ENCODE data around the gene SIX3.

SIX3 gene

DNA sequence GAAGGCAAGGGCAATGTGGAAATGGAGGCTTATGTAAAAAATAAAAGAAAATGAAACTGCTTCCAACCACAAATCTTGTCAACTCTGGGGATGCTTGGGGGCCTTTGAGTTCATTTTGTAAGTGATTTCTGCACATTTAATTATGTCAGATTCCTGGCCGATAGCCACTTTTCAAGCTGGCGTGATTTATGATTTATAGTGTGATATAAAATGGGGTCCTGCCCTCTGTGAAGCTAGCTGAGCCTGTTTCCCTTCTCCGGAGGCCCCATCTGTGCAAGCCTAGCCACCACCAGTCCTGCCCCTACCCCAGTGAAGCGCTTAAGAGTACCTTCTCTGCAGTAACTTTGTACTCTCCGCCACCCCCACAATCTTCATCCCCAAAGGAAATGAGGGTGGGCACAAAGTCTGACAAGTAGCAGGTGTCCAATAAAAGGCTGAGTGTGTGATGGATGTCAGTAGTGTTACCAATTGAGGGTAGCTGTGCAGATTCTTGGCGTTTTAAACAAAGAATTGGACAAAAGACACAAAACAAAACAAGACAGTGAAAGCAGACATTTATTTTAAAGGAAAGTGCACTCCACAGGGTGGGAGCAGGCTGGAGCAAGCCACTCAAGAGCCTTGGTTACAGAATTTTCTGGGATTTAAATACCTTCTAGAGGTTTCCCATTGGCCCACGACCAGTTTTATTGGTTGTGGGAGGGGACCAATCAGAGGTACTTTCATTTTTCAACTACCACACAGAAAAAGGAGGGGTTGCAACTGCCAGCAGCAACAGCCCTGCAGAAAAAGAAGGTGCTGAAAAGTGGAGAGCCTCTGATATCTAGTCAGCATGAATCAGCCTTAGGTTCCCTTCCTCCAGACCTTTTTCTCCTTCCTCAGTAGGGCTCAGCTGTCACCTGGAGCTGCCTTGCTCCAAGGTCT is 39.0 kb upstream of the SIX3 start:
- H4K8ac ChIP-seq (ENCODE audit: low read length) = no peak overlapping the region
- H2AK5ac ChIP-seq (ENCODE audit: low read length, severe bottlenecking) = no peak overlapping the region
- H4K91ac ChIP-seq (ENCODE audit: low read length) = no peak overlapping the region
- 50% methylated on average over 1 of the region's 7 CpGs for WGBS
- no peak overlapping the region for H3K9ac ChIP-seq (ENCODE audit: low read length)
- H3K14ac ChIP-seq (ENCODE audit: low read length in 2 of 2) = no peak overlapping the region
- no peak overlapping the region for H3K4me3 ChIP-seq (ENCODE audit: insufficient read depth in 1 of 2, low read depth in 1 of 2, low read length in 2 of 2)
- no peak overlapping the region for H2BK12ac ChIP-seq (ENCODE audit: low read length in 2 of 2)
- no peak overlapping the region for H2AFZ ChIP-seq (ENCODE audit: low read depth, low read length)
- no peak overlapping the region for H3K4ac ChIP-seq (ENCODE audit: low read depth in 1 of 2, low read length in 2 of 2)
- H3K18ac ChIP-seq (ENCODE audit: low read depth in 1 of 2, low read length in 2 of 2) = no peak overlapping the region
- no peak overlapping the region for H2BK5ac ChIP-seq (ENCODE audit: low read depth, low read length, poor library complexity, severe bottlenecking)
- no peak overlapping the region for H3K27ac ChIP-seq (ENCODE audit: low read length, poor library complexity, severe bottlenecking)
- H3K36me3 ChIP-seq (ENCODE audit: control insufficient read depth in 1 of 2, insufficient read depth in 2 of 2, low read depth in 1 of 2, low read length in 2 of 2) = no peaks in the 10 kb centered on the region
- peak overlapping the region; percentile 25 for H3K4me2 ChIP-seq (ENCODE audit: low read length, poor library complexity, severe bottlenecking)
- no peak for DNase-seq
- peaks cover 2% of the 10 kb centered on the region for H3K4me1 ChIP-seq (ENCODE audit: control insufficient read depth, insufficient read depth, low read depth, low read length)
- no peaks in the 10 kb centered on the region for H3K9me3 ChIP-seq (ENCODE audit: control insufficient read depth, low read length)
- H2BK15ac ChIP-seq (ENCODE audit: low read depth, poor library complexity, severe bottlenecking) = no peak overlapping the region
- no peaks in the 10 kb centered on the region for H3K79me1 ChIP-seq (replicated peaks; ENCODE audit: low read length, poor library complexity, severe bottlenecking)
- H3K27me3 ChIP-seq (ENCODE audit: control insufficient read depth in 1 of 2, insufficient read depth in 1 of 2, low read length in 2 of 2) = peaks cover 77 to 85% of the 10 kb centered on the region in 2 experiments
- H3K23ac ChIP-seq (ENCODE audit: low read length in 2 of 2) = no peak overlapping the region
- peak overlapping the region; percentile 19 for H2BK120ac ChIP-seq (ENCODE audit: low read depth, low read length)

DNA sequence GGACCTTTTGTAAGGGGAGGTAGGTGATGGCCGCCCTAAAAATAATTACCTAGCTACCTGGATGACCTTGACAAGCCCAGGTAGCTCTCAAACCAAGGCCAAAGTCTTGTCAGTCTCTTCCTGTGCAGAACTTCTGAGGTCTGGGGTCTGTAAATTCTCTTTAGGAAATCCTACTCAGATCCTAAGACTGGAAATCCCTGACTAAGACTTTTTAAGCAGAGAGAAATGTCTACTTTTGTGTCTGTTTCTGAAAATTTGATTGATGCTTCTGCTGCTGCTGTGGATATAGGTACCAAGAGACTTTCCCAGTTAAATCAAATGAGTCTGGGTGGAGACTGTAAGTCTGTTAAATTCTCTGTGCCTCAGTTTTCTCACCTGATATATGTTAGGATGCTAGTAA is 36.9 kb upstream of the SIX3 start:
- no peak overlapping the region for H4K8ac ChIP-seq (ENCODE audit: low read length)
- H3K9ac ChIP-seq (ENCODE audit: low read length) = no peak overlapping the region
- H3K79me1 ChIP-seq (replicated peaks; ENCODE audit: low read length, poor library complexity, severe bottlenecking) = no peaks in the 10 kb centered on the region
- 40% methylated on average over 1 of the region's 1 CpG for WGBS
- H4K91ac ChIP-seq (ENCODE audit: low read length) = no peak overlapping the region
- DNase-seq = no peak
- no peak overlapping the region for H2BK15ac ChIP-seq (ENCODE audit: low read depth, poor library complexity, severe bottlenecking)
- peaks cover 2% of the 10 kb centered on the region for H3K4me1 ChIP-seq (ENCODE audit: control insufficient read depth, insufficient read depth, low read depth, low read length)
- H3K36me3 ChIP-seq (ENCODE audit: control insufficient read depth in 1 of 2, insufficient read depth in 2 of 2, low read depth in 1 of 2, low read length in 2 of 2) = no peaks in the 10 kb centered on the region
- no peak overlapping the region for H3K4ac ChIP-seq (ENCODE audit: low read depth in 1 of 2, low read length in 2 of 2)
- peaks cover 65 to 72% of the 10 kb centered on the region in 2 experiments for H3K27me3 ChIP-seq (ENCODE audit: control insufficient read depth in 1 of 2, insufficient read depth in 1 of 2, low read length in 2 of 2)
- H3K9me3 ChIP-seq (ENCODE audit: control insufficient read depth, low read length) = no peaks in the 10 kb centered on the region
- no peak overlapping the region for H3K18ac ChIP-seq (ENCODE audit: low read depth in 1 of 2, low read length in 2 of 2)
- no peak overlapping the region for H2AFZ ChIP-seq (ENCODE audit: low read depth, low read length)
- H3K23ac ChIP-seq (ENCODE audit: low read length in 2 of 2) = no peak overlapping the region
- no peak overlapping the region for H3K4me2 ChIP-seq (ENCODE audit: low read length, poor library complexity, severe bottlenecking)
- H2BK12ac ChIP-seq (ENCODE audit: low read length in 2 of 2) = no peak overlapping the region
- no peak overlapping the region for H3K27ac ChIP-seq (ENCODE audit: low read length, poor library complexity, severe bottlenecking)
- H2BK120ac ChIP-seq (ENCODE audit: low read depth, low read length) = no peak overlapping the region
- no peak overlapping the region for H2AK5ac ChIP-seq (ENCODE audit: low read length, severe bottlenecking)
- no peak overlapping the region for H3K4me3 ChIP-seq (ENCODE audit: insufficient read depth in 1 of 2, low read depth in 1 of 2, low read length in 2 of 2)
- H3K14ac ChIP-seq (ENCODE audit: low read length in 2 of 2) = no peak overlapping the region
- no peak overlapping the region for H2BK5ac ChIP-seq (ENCODE audit: low read depth, low read length, poor library complexity, severe bottlenecking)

DNA sequence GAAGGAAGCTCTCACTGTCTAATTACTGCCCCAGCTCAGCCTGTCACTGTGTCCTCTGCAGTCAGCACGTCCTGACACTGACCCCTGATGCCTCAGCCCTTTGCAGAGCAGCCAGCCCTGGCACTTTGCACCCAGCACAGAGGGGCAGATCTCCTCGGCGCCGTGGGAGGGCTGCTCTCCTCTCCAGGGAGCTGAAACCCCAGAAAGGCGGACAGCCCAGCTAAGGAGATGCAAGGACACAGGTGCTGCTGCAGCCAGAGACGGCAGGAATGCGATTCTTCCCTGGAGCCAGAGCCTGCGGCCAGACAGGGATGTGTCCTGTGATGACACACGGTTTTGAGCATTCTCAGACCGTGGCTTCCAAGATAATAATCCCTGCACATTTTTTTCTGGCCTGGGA is 34.5 kb upstream of the SIX3 start:
- Histone ChIP-seq H3K79me1 (replicated peaks; ENCODE audit: low read length, poor library complexity, severe bottlenecking) (no peaks in the 10 kb centered on the region), H4K8ac (ENCODE audit: low read length) (no peak overlapping the region), H2AK5ac (ENCODE audit: low read length, severe bottlenecking) (no peak overlapping the region), H3K9me3 (ENCODE audit: control insufficient read depth, low read length) (peaks cover 12% of the 10 kb centered on the region), H3K9ac (ENCODE audit: low read length) (no peak overlapping the region), H3K27me3 (ENCODE audit: control insufficient read depth in 1 of 2, insufficient read depth in 1 of 2, low read length in 2 of 2) (peaks cover 44 to 48% of the 10 kb centered on the region in 2 experiments), H3K14ac (ENCODE audit: low read length in 2 of 2) (no peak overlapping the region), H3K4me1 (ENCODE audit: control insufficient read depth, insufficient read depth, low read depth, low read length) (peaks cover 2% of the 10 kb centered on the region), H2AFZ (ENCODE audit: low read depth, low read length) (no peak overlapping the region), H2BK15ac (ENCODE audit: low read depth, poor library complexity, severe bottlenecking) (no peak overlapping the region), H3K4ac (ENCODE audit: low read depth in 1 of 2, low read length in 2 of 2) (no peak overlapping the region), H3K23ac (ENCODE audit: low read length in 2 of 2) (peak overlapping the region in 1 of 2 experiments; percentile 34), H3K27ac (ENCODE audit: low read length, poor library complexity, severe bottlenecking) (no peak overlapping the region), H2BK120ac (ENCODE audit: low read depth, low read length) (no peak overlapping the region), H2BK5ac (ENCODE audit: low read depth, low read length, poor library complexity, severe bottlenecking) (no peak overlapping the region), H4K91ac (ENCODE audit: low read length) (no peak overlapping the region), H3K4me2 (ENCODE audit: low read length, poor library complexity, severe bottlenecking) (no peak overlapping the region), H3K36me3 (ENCODE audit: control insufficient read depth in 1 of 2, insufficient read depth in 2 of 2, low read depth in 1 of 2, low read length in 2 of 2) (no peaks in the 10 kb centered on the region), H3K18ac (ENCODE audit: low read depth in 1 of 2, low read length in 2 of 2) (no peak overlapping the region), H2BK12ac (ENCODE audit: low read length in 2 of 2) (no peak overlapping the region), H3K4me3 (ENCODE audit: insufficient read depth in 1 of 2, low read depth in 1 of 2, low read length in 2 of 2) (no peak overlapping the region)
- DNase-seq = no peak
- 60% methylated on average over 10 of the region's 10 CpGs for WGBS

DNA sequence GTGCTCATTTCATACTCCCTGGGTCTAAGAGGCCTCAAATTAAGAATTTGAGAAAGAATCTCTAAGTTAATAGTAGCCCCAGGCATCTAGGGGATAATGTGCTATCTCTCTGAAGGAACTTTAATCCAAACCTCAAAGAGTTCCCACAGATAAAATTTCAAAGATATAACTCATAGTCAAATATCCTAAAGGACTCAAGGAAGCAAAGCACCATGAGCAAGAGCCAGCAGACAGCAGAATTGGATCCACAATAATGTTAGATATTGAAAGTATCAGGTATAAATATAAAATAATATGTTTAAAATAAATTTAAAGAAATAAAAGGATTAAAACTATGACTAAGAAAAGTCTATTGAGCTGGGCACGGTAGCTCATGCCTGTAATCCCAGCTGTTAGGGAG is 31.7 kb upstream of the SIX3 start:
- no peak overlapping the region for H3K9ac ChIP-seq (ENCODE audit: low read length)
- H3K18ac ChIP-seq (ENCODE audit: low read depth in 1 of 2, low read length in 2 of 2) = no peak overlapping the region
- no peak overlapping the region for H4K91ac ChIP-seq (ENCODE audit: low read length)
- H3K23ac ChIP-seq (ENCODE audit: low read length in 2 of 2) = no peak overlapping the region
- no peak overlapping the region for H3K14ac ChIP-seq (ENCODE audit: low read length in 2 of 2)
- no peak overlapping the region for H2AK5ac ChIP-seq (ENCODE audit: low read length, severe bottlenecking)
- WGBS = no CpG with 5 or more reads among the region's 1 CpG
- peaks cover 12% of the 10 kb centered on the region for H3K9me3 ChIP-seq (ENCODE audit: control insufficient read depth, low read length)
- H3K36me3 ChIP-seq (ENCODE audit: control insufficient read depth in 1 of 2, insufficient read depth in 2 of 2, low read depth in 1 of 2, low read length in 2 of 2) = no peaks in the 10 kb centered on the region
- H2BK120ac ChIP-seq (ENCODE audit: low read depth, low read length) = no peak overlapping the region
- H2BK12ac ChIP-seq (ENCODE audit: low read length in 2 of 2) = no peak overlapping the region
- H3K4ac ChIP-seq (ENCODE audit: low read depth in 1 of 2, low read length in 2 of 2) = no peak overlapping the region
- H3K27me3 ChIP-seq (ENCODE audit: control insufficient read depth in 1 of 2, insufficient read depth in 1 of 2, low read length in 2 of 2) = peaks cover 28 to 34% of the 10 kb centered on the region in 2 experiments
- H2AFZ ChIP-seq (ENCODE audit: low read depth, low read length) = no peak overlapping the region
- no peak for DNase-seq
- no peak overlapping the region for H2BK5ac ChIP-seq (ENCODE audit: low read depth, low read length, poor library complexity, severe bottlenecking)
- no peak overlapping the region for H4K8ac ChIP-seq (ENCODE audit: low read length)
- H3K27ac ChIP-seq (ENCODE audit: low read length, poor library complexity, severe bottlenecking) = no peak overlapping the region
- H3K4me3 ChIP-seq (ENCODE audit: insufficient read depth in 1 of 2, low read depth in 1 of 2, low read length in 2 of 2) = no peak overlapping the region
- H3K79me1 ChIP-seq (replicated peaks; ENCODE audit: low read length, poor library complexity, severe bottlenecking) = no peaks in the 10 kb centered on the region
- H3K4me2 ChIP-seq (ENCODE audit: low read length, poor library complexity, severe bottlenecking) = no peak overlapping the region
- H2BK15ac ChIP-seq (ENCODE audit: low read depth, poor library complexity, severe bottlenecking) = no peak overlapping the region
- peaks cover 2% of the 10 kb centered on the region for H3K4me1 ChIP-seq (ENCODE audit: control insufficient read depth, insufficient read depth, low read depth, low read length)
